GM18519 (cell line): ENCODE results near the gene RIMBP3B.
A peak's percentile ranks its signal among the peaks of the same experiment; 100 is the strongest.
"Not testable (repeated sequence)": the region's sequence is repeated elsewhere in the genome, so short reads cannot be mapped to it uniquely, and the experiment has no call there.

ENCODE experiments used
- ATAC-seq: cut with Tn5 transposase; IDR thresholded peaks from one replicate; pipeline ENCODE4 v1.9.1; 2021; ENCODE audit warnings: mild to moderate bottlenecking, moderate library complexity; ENCODE audit not compliant: unreplicated experiment, low FRiP score

The RIMBP3B gene, protein sequence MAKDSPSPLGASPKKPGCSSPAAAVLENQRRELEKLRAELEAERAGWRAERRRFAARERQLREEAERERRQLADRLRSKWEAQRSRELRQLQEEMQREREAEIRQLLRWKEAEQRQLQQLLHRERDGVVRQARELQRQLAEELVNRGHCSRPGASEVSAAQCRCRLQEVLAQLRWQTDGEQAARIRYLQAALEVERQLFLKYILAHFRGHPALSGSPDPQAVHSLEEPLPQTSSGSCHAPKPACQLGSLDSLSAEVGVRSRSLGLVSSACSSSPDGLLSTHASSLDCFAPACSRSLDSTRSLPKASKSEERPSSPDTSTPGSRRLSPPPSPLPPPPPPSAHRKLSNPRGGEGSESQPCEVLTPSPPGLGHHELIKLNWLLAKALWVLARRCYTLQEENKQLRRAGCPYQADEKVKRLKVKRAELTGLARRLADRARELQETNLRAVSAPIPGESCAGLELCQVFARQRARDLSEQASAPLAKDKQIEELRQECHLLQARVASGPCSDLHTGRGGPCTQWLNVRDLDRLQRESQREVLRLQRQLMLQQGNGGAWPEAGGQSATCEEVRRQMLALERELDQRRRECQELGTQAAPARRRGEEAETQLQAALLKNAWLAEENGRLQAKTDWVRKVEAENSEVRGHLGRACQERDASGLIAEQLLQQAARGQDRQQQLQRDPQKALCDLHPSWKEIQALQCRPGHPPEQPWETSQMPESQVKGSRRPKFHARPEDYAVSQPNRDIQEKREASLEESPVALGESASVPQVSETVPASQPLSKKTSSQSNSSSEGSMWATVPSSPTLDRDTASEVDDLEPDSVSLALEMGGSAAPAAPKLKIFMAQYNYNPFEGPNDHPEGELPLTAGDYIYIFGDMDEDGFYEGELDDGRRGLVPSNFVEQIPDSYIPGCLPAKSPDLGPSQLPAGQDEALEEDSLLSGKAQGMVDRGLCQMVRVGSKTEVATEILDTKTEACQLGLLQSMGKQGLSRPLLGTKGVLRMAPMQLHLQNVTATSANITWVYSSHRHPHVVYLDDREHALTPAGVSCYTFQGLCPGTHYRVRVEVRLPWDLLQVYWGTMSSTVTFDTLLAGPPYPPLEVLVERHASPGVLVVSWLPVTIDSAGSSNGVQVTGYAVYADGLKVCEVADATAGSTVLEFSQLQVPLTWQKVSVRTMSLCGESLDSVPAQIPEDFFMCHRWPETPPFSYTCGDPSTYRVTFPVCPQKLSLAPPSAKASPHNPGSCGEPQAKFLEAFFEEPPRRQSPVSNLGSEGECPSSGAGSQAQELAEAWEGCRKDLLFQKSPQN (N-terminal part only)

DNA sequence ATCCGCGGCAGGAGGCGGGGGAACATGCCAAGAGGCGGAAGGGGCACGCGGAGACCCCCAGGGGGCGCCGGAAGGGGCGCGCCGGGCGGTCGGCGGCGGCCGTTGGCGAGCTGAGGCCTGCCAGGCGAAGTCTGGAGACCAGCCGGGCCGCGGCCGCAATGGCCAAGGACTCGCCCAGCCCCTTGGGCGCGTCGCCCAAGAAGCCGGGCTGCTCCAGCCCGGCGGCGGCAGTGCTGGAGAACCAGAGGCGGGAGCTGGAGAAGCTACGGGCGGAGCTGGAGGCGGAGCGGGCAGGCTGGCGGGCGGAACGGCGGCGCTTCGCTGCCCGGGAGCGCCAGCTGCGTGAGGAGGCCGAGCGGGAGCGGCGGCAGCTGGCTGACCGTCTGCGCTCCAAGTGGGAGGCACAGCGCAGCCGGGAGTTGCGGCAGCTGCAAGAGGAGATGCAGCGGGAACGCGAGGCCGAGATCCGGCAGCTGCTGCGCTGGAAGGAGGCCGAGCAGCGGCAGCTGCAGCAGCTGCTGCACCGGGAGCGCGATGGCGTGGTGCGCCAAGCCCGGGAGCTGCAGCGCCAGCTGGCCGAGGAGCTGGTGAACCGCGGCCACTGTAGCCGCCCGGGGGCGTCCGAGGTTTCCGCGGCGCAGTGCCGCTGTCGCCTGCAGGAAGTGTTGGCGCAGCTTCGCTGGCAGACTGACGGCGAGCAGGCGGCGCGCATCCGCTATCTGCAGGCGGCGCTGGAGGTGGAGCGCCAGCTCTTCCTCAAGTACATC, at the start of gene RIMBP3B:
RIMBP3B (plus strand) TSS at position 51 of the 767 bp plus-strand sequence; CDS start at position 159, 108 bp downstream.
- peak; percentile 60 for ATAC-seq

DNA sequence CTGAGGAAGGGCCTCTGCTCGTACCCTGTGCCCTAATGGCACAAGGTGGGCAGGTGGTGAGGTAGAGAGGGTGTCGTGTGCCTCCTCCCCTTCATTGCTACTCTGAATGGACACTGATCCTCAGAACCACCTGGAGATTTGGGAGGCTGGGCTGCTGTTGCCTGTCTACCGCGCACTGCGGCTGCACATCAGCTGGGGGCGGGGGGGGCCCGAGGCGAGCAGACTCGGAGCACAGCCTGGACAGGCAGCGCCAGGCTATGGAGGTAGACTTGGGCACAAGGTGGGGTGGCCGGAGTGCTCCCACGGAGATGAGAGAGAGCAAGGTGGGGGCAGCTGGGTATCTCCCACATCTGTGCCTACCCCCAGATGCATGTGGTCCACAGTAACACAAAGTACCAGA, 26.0 kb upstream of the RIMBP3B start:
- ATAC-seq, result not testable (repeated sequence)

DNA sequence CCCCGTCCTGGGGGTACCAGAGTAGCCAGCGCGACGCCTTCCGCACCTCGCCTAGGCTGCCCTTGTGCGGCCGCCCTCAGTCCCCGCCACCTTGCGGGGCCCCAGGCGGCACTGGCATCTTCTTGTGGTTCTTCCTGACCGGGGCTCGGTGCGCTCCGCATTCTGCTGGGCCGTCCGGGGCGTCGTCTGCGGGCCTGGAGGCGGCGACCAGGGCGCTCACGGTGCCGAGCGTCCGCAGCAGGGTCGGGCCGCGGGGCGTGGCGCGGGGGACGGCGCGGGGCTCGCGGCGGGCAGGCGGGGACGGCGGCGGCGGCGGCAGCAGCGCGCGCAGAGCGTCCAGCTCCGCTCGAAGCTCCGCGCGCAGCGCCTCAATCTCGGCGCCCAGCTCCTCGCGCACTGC, 23.0 kb upstream of the RIMBP3B start:
- ATAC-seq, result not testable (repeated sequence)

DNA sequence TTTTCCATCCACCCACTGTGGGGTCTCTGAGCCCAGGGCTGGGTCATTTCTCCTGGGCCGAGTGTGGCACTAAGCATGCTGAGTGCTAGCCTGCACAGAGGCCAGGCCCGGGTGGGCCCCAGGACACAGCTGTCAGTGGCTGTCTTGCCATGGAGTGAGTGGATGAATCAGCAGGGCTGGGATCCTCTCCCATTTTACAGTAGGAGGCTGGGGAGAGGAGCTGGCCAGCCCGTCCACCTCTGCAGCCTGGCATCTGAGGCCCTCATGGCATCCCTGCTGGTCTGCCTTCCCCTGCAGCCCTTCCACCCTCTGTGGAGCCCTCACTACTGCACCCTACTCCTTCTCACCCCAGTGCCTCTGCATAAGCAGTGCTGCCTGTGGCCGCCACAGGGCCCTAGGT, 21.1 kb upstream of the RIMBP3B start:
- ATAC-seq, result not testable (repeated sequence)

DNA sequence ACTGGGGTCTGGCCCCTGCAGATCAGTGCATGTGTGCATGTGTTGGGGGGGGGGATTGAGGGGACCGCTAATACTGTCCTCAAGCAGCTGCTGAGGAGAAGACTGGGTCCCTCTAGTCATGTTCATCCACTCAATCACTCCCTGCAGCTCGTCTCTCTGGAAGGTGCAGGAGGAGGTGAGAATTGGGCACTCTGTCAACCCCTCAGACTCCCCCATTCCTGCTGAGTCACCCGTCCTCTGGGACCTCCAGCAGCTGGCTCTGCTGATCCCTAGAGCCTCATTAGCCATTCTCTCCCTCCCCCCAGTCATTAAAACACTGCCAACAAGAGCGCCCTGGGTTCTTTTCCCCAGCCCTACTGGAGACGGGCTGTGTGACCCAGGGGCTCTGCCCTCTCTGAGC, 20.5 kb upstream of the RIMBP3B start:
- not testable (repeated sequence) for ATAC-seq

DNA sequence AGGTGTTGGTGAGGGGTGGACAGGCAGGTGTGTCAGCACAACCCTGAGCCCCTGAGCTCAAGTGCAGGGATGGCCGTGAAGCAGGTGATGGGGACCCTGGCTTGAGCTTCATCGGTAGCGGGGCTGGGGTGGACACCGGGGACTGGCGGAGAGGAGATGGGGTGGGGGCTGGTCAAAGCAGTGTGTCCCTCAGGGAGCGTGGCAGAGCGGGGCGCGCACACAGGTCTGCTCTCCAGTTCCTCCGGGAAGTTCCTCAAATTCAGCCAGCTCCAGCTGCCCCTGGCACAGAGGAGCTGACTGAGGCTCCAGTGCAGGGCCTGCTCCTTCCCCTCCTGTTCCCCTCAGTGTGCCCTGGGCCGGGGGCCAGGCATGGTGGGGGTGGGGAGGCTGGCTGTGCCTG, 19.7 kb upstream of the RIMBP3B start:
- not testable (repeated sequence) for ATAC-seq

DNA sequence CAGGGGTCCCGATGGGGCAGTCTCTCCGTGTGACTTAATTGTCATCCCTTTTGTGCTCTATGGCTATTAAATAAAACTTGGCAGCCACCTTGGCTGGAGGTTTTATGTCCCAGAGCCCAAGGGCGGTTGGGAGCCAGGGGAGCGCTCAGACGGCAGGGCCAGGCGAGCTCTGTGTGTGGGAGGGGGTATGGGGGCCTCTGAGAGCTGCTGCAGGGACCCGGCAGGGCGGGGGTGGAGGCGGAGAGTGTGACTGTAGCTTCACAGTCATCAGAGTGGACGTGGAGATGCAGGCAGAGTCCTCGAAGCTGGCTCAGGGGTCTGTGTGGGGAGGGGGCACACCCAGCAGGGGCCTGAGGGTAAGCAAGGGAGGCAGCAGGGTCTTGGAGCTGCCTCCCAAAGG, 19.2 kb upstream of the RIMBP3B start:
- ATAC-seq, result not testable (repeated sequence)

DNA sequence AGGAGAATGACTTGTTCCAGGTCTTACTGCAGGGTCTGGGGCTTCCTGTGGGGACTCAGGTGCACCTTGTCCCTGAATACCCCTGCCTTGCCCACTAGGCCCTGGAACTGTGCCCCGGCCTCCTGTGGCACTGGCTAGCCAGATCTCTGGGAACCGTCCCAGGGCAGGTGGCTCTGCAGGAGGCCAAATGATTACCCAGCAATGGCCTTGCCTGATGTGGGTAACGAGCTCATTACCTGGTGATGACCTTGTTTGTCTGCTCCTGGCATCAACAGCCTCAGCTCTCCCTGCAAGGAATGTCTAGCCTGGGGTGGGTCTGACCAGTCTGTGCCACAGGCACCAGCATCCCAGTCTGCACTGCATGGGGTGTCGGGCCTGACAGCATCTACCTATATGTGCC, 18.2 kb upstream of the RIMBP3B start:
- ATAC-seq, result not testable (repeated sequence)

DNA sequence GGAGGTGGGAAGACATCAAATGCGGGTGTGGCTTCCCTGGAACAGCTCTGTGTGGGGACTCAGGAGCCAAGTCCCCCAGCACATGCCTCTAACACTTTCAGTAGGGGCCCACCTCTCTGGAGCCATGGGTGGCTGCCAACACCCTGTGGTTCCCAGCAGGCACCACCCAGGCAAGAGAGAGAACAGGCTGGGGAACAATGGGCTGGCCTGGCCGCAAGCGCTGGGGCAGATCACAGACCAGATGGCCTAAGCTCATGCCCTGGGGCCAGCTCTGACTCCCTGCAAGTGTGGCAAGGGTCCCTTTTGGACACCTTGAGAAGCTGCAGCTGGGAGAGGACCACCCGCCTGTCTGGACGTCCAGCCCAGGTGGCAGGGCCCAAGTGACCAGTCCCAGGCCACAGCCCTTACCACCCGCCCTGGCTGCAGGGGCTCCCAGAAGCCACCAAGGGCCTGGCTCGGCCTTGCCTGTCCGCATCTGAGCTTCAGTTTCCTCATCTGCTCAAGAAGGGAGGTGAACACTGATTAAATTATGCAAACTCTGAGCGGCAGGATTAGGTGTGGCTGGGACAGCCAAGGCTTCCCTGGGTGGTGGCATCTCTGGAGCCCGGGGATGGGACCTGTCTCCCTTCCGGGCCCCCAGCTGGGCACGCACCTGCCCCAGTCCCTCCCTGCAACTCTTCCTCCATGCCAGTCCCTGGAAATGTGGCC, 14.8 kb upstream of the RIMBP3B start:
- ATAC-seq, result not testable (repeated sequence)

DNA sequence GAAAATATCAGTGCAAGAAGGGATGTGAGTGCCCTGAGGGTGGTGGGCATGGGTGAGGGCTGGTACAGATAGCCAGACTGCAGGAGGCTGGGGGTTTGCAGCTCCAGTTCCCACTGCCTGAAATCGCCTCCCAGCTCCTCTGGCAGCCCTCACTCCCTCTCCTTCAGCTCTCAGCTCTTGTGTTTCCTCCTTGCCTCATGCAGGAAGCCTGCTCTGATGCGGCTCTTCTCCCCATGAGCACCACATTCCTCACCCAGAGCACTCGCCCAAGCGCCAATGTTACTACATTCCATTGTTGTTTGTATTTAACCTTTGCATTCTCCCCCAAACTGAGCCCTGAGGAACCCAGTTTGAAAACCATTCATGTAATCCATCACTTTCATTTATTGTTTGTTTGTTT, 7.7 kb upstream of the RIMBP3B start:
- not testable (repeated sequence) for ATAC-seq

DNA sequence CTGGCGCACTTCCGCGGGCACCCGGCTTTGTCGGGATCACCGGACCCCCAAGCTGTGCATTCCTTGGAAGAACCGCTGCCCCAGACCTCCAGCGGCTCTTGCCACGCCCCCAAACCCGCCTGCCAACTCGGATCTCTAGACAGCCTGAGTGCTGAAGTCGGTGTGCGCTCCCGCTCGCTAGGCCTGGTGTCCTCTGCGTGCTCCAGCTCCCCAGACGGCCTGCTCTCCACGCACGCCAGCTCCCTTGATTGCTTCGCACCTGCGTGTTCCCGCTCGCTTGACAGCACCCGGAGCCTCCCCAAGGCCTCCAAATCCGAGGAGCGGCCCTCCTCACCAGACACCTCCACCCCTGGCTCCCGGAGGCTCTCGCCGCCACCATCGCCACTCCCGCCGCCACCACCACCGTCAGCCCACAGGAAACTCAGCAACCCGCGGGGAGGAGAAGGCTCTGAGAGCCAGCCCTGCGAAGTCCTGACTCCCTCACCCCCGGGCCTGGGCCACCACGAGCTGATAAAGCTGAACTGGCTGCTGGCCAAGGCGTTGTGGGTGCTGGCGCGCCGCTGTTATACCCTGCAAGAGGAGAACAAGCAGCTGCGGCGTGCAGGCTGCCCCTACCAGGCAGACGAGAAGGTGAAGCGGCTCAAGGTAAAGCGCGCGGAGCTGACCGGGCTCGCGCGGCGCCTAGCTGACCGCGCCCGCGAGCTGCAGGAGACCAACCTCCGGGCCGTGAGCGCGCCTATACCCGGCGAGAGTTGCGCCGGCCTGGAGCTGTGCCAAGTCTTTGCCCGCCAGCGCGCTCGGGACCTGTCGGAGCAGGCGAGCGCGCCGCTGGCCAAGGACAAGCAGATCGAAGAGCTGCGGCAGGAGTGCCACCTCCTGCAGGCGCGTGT, 1.2 kb downstream of the RIMBP3B start:
- not testable (repeated sequence) for ATAC-seq

DNA sequence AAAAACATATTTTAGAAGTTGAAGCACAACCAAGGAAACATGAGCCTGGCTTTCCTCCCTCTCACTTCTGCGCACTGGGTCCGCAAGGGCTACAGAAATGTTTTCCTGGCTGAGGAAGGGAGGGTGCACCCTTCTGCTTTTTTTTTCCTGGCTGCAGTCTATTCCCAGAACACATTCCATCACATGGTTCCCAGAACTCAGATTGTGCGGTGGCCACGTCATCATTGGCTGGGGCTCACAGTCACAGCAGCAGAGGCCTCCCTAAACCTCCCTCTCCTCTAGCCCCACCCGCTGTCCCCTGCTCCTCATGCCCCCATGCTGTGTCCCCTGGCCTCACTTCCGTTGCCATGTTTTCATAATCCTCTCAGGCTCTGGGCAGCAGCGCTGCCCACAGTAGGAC, 5.9 kb downstream of the RIMBP3B start:
- ATAC-seq, result not testable (repeated sequence)

DNA sequence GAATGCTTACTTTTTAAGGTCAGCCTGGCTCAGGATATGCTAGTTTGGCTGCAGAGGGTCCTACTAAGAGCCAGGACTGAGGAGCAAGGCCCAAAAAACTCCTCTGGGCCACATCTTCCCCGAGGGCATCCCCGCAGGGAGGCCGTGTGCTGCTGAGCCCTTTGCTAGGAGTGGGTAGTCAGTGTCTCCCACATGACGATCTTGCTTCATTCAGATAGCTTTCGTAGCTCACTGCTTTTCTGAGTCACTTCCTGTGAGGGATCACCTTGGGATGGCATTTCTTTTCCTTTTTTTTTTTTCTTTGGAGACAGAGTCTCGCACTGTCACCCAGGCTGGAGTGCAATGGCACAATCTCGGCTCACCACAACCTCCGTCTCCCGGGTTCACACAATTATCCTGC, 6.5 kb downstream of the RIMBP3B start:
- ATAC-seq, result not testable (repeated sequence)

DNA sequence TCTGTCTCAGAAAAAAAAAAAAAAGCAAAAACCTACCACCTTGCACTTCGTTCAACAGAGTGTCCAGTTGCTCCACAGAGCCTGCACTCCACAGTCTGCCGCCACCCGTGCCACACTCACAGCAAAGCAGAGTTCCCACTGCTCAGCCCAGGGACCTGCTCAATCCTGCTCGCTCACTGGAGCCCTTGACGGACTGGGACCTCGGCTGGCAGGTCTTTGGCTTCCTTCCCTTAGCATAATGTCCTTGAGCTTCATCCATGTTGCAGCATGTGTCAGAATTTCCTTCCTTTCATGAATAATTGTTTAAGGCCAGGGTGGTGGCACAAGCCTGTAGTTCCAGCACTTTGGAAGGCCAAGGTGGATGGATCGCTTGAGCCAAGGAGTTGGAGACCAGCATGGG, 11.1 kb downstream of the RIMBP3B start:
- ATAC-seq, result not testable (repeated sequence)

DNA sequence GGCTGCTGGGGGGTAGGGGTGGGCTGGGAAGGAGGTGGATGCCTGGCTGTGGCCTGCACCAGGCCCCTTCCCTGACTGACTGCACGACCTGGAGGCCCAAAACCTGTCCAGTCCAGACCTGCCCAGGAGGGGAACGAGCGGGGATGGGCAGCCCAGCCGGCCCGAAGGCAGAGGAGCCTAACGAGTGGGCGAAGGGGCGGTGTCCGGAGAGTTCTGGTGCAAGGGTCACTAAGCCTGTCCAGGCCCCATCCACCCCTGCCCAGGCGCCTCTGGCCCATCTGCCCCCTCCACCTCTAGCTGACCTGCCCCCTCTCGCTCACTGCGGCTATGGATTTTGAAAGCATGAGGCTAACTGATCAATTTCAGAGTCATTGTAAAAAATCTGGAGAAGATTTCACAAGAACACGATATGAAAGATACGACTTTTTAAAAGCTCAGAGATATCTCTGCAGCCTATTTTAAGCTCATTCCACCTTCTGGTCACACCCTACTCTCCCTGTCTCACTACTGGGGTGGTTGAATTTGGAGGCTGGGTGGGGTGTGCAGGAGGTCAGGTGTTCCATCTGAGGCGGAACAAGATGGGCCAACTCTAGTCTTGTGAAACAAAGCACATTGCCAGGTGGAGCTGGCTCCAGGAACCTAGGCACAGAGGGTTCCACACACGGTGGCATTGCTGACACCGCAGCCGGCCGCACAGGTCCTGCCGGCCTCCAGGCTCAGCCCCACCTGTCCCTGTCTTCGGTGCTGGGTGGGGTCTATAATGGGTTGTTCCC, 17.8 kb downstream of the RIMBP3B start:
- not testable (repeated sequence) for ATAC-seq

DNA sequence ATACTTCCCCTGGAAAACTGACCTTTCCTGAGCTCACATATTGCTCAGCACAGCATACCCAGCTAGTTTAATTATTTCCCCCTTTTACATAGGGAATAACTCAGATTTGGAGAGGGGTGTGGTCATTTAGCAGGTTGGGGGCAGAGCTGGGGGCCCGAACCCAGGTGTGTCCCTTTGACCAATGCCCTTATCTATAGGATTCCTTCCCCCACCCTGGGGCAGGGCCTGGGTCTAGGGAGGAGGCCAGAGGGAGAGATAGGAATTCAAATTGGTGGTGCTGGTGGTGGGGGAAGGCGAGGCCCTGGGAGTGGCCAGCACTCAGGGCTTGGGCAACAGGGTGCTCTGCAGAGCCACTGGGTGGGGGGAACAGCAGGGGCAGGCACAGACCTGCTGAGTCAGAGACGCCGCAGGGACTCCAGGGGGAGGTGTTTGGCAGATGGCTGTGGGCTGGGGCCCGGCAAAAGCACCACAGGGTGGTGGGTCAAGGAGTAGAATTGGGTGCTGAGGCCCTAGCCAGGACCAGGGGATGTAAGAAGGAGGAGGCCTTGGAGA, 19.3 kb downstream of the RIMBP3B start:
- not testable (repeated sequence) for ATAC-seq

DNA sequence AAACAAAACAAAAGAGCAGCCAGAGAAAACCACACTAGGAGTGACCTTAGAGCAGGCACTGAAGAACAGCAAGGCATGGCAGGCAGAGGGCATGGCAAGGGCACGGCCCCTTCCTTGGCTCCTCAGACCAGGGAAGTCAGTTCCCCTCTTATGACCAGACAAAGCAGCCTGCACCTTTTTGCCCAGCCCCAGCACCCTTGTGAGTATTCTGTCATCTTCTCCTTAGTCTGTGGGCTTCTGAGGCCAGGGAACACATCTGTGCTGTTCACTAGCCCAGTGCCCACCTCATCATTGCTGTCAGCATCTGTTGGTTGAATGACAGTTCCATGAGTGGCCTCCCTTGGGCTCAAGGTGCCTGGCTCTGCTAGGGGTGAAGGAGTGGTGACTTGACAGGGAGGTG, 23.6 kb downstream of the RIMBP3B start:
- ATAC-seq, result not testable (repeated sequence)
